Measurements from ENCODE around the gene KLHL36.

The KLHL36 gene

GRCh38 chr16:84611041-84611440, 37.3 kb upstream of the KLHL36 start:
- no peak for TF ChIP-seq CTCF (IDR thresholded peaks at IDR 0.05; ENCODE audit: low read depth, low read length)

GRCh38 chr16:84612686-84613085, 35.6 kb upstream of the KLHL36 start:
- TF ChIP-seq CTCF (IDR thresholded peaks at IDR 0.05; ENCODE audit: low read depth, low read length): no peak
- no peak overlapping the region for H3K4me3 ChIP-seq (ENCODE audit: low read depth, low read length)

More at GRCh38 chr16:84611041-84611440, 37.3 kb upstream of the KLHL36 start:
- H3K4me3 ChIP-seq (ENCODE audit: low read depth, low read length): no peak overlapping the region

- H3K4me3 ChIP-seq (ENCODE audit: low read depth, low read length): no peak overlapping the region
- TF ChIP-seq CTCF (IDR thresholded peaks at IDR 0.05; ENCODE audit: low read depth, low read length): no peak
Observed at GRCh38 chr16:84613408-84614072, 34.8 kb upstream of the KLHL36 start.

GRCh38 chr16:84614073-84614459, 34.2 kb upstream of the KLHL36 start:
- H3K4me3 ChIP-seq (ENCODE audit: low read depth, low read length): no peak overlapping the region
- no peak for TF ChIP-seq CTCF (IDR thresholded peaks at IDR 0.05; ENCODE audit: low read depth, low read length)

- peak overlapping the region; percentile 95; the same call in 1 of the 2 replicates for H3K4me3 ChIP-seq (ENCODE audit: low read depth, low read length)
- TF ChIP-seq CTCF (IDR thresholded peaks at IDR 0.05; ENCODE audit: low read depth, low read length): no peak
Observed at GRCh38 chr16:84614623-84614967, 33.7 kb upstream of the KLHL36 start.

GRCh38 chr16:84614968-84615813, 33.1 kb upstream of the KLHL36 start:
- TF ChIP-seq CTCF (IDR thresholded peaks at IDR 0.05; ENCODE audit: low read depth, low read length): no peak
- peak overlapping the region; percentile 95 for H3K4me3 ChIP-seq (ENCODE audit: low read depth, low read length)

GRCh38 chr16:84616515-84616914, 31.8 kb upstream of the KLHL36 start:
- peak overlapping the region; percentile 95 for H3K4me3 ChIP-seq (ENCODE audit: low read depth, low read length)

More at GRCh38 chr16:84616515-84616914, 31.8 kb upstream of the KLHL36 start:
- no peak for TF ChIP-seq CTCF (IDR thresholded peaks at IDR 0.05; ENCODE audit: low read depth, low read length)
